Measurements from ENCODE around the gene FBXW7.

Gene FBXW7

DNA sequence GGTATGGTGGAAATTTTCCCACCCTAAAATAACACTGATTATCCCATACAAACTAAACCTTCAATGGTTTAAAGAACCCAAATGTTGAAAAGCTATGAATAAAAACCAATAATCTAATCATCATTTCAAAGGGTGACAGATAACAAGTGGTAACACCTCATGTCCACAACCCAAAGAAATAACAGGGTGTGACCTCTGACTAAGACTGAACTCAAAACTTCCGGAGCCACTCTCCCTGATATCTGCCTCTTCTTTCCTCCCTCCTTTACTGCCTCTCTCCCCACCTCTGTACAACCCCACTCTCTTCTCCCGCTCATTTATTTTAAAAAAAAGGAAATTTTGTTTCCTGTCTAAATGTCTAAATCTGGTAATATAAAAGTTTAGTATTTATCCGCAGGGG, 11.5 kb downstream of the FBXW7 start:
- no peak overlapping the region for H3K27ac ChIP-seq
- TF ChIP-seq ZFX (IDR thresholded peaks at IDR 0.05): no peak
- TF ChIP-seq, protein P1, sequence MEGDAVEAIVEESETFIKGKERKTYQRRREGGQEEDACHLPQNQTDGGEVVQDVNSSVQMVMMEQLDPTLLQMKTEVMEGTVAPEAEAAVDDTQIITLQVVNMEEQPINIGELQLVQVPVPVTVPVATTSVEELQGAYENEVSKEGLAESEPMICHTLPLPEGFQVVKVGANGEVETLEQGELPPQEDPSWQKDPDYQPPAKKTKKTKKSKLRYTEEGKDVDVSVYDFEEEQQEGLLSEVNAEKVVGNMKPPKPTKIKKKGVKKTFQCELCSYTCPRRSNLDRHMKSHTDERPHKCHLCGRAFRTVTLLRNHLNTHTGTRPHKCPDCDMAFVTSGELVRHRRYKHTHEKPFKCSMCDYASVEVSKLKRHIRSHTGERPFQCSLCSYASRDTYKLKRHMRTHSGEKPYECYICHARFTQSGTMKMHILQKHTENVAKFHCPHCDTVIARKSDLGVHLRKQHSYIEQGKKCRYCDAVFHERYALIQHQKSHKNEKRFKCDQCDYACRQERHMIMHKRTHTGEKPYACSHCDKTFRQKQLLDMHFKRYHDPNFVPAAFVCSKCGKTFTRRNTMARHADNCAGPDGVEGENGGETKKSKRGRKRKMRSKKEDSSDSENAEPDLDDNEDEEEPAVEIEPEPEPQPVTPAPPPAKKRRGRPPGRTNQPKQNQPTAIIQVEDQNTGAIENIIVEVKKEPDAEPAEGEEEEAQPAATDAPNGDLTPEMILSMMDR (conservative IDR thresholded peaks at IDR 0.05): no peak

DNA sequence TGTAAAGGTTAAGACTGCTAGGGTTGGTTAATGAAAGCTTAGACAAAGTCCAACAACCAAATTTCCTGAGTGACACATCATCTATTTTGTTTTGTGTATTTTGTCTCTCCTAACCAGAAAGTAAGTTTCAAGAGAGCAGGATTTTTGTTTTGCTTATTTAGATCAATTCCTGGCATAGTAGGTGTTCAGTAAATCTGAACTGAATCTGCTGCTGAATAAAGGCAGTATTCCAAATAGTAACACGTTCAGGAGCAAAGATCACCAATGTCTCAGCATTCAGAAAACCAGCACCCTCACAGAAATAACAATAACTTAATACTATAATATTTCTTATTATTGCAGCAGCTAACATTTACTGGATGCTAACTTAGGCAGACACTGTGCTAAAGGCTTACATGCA, 12.2 kb downstream of the FBXW7 start:
- no peak overlapping the region for H3K27ac ChIP-seq
- TF ChIP-seq, protein P1 (conservative IDR thresholded peaks at IDR 0.05): no peak
- no peak for TF ChIP-seq ZFX (IDR thresholded peaks at IDR 0.05)

DNA sequence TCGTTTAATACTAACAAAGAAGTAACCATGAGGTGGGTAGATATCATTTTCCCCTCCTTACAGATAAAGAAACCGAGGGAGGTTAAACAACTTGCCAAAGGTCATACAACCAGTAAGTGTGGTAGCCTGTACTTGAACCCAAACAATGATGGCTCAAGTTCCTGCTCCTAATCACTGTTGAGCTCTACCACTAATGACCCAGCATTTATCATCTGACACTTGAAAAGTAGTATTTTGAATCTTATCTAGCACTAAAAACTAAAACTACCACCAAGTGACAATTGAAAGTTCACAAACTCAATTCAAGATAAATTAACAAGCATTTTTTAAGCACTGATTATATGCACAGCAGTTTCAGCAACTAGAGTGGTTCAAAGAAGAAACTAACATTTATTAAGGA, 13.1 kb downstream of the FBXW7 start:
- H3K27ac ChIP-seq: no peak overlapping the region
- TF ChIP-seq ZFX (IDR thresholded peaks at IDR 0.05): no peak
- TF ChIP-seq, protein P1 (conservative IDR thresholded peaks at IDR 0.05): no peak

DNA sequence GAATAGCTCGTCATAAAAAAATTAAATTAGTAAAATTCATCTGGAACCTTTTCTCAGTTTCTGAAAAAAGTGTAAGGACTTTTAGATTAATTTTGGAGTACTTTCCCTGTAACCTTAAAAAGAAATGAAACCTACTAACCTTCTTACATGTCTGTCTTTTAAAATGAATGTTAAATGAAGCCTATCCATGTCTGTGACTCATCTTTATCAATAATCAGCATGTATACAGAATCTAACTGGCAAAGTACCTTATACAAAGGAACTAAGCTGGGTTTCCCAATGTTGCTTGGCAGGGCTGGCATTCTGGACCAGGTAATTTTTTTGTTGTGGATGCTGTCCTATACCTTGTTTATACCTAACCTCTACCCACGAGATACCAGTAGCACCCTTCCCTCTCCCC, 13.6 kb downstream of the FBXW7 start:
- no peak overlapping the region for H3K27ac ChIP-seq
- TF ChIP-seq ZFX (IDR thresholded peaks at IDR 0.05): no peak
- TF ChIP-seq, protein P1 (conservative IDR thresholded peaks at IDR 0.05): no peak

DNA sequence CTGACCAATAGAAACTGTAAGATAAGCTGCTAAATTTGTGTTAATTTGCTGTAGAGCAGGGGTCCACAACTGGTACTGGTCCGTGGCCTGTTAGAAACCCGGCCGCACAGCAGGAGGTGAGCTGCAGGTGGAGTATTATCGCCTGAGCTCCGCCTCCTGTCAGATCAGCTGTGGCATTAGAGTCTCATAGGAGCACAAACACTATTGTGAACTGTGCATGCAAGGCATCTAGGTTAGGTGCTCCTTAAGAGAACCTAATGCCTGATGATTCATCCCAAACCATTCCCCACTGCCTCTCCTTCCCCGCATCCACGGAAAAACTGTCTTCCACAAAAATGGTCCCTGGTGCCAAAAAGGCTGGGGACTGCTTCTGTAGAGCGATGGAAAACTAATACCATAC, 19.7 kb downstream of the FBXW7 start:
- no peak overlapping the region for H3K27ac ChIP-seq
- TF ChIP-seq, protein P1 (conservative IDR thresholded peaks at IDR 0.05): no peak
- TF ChIP-seq ZFX (IDR thresholded peaks at IDR 0.05): no peak

DNA sequence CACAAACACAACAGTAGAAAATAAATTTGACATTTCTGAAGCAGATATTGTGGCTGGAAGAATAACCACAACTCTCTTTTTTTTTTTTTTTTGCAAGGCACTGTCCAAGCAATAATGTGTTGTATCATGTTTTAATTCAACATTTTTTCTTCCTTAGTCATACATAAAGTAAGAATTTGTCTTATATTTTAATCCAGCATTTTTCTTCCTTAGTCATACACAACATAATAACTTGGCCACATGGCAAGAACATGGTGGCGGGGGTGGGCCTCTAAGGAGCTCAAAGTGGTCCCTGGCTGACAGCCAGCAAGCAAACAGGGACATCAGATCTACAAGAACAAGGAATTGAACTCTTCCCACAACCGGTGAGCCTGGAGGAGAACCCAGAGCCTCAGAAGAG, 20.2 kb downstream of the FBXW7 start:
- H3K27ac ChIP-seq: no peak overlapping the region
- TF ChIP-seq, protein P1 (conservative IDR thresholded peaks at IDR 0.05): no peak
- no peak for TF ChIP-seq ZFX (IDR thresholded peaks at IDR 0.05)

DNA sequence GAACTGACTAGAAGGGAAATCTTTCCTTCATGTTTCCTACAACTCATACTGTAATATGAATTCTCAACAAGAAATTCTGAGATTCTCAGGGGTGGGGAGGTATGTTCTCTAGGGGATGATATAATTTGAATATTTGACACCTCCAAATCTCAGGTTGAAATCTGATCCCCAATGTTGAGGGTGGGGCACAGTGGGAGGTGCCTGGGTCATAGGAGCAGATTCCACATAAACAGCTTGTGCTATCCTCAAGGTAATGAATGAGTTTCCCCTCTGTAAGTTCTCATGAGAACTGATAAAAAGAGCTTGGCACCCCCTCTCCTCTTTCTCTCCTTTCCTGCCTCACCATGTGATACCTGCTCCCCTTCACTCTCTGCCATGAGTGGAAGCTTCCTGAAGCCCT, 21.5 kb downstream of the FBXW7 start:
- no peak for TF ChIP-seq ZFX (IDR thresholded peaks at IDR 0.05)
- TF ChIP-seq, protein P1 (conservative IDR thresholded peaks at IDR 0.05): no peak

More for the DNA sequence above, 21.5 kb downstream of the FBXW7 start:
- H3K27ac ChIP-seq: no peak overlapping the region

Measured in C4-2B (cell line).